ENCODE results near the gene CAMK2G.

DNA sequence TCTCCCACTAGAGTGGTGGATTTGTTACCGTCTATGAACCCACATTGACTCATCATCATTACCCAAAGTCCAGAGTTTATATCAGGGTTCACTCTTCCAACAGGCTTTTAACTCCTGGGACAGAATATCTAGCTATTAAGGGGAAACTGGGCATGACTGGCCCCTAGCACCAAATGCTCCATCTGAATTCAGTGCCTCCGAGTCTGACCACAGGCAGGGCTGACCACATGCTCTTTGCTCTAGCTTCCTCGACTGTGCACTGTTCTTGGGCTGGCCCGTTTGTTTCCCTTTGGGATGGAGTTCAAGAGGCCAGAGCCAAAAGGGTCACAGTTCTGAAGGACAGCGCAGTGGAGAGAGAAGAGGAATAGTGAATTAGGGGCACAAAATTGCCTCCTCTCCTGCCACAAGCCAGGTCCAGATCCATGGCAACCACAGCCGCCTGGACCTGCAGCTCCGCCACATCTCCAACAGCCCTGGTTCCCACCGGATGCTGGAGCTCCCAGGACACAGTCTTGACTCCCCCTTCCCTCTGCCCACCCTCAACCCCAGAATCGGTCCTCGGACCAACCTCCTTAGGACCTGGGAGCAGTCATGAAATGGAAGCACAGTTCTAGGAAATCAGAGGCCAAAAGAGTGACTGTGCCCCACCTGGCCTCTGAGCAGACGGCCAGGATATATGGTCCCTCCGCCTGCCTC, 16.2 kb downstream of the CAMK2G start:
- TF ChIP-seq, protein P1, sequence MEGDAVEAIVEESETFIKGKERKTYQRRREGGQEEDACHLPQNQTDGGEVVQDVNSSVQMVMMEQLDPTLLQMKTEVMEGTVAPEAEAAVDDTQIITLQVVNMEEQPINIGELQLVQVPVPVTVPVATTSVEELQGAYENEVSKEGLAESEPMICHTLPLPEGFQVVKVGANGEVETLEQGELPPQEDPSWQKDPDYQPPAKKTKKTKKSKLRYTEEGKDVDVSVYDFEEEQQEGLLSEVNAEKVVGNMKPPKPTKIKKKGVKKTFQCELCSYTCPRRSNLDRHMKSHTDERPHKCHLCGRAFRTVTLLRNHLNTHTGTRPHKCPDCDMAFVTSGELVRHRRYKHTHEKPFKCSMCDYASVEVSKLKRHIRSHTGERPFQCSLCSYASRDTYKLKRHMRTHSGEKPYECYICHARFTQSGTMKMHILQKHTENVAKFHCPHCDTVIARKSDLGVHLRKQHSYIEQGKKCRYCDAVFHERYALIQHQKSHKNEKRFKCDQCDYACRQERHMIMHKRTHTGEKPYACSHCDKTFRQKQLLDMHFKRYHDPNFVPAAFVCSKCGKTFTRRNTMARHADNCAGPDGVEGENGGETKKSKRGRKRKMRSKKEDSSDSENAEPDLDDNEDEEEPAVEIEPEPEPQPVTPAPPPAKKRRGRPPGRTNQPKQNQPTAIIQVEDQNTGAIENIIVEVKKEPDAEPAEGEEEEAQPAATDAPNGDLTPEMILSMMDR (IDR thresholded peaks at IDR 0.05): no peak
- TF ChIP-seq, protein P2, sequence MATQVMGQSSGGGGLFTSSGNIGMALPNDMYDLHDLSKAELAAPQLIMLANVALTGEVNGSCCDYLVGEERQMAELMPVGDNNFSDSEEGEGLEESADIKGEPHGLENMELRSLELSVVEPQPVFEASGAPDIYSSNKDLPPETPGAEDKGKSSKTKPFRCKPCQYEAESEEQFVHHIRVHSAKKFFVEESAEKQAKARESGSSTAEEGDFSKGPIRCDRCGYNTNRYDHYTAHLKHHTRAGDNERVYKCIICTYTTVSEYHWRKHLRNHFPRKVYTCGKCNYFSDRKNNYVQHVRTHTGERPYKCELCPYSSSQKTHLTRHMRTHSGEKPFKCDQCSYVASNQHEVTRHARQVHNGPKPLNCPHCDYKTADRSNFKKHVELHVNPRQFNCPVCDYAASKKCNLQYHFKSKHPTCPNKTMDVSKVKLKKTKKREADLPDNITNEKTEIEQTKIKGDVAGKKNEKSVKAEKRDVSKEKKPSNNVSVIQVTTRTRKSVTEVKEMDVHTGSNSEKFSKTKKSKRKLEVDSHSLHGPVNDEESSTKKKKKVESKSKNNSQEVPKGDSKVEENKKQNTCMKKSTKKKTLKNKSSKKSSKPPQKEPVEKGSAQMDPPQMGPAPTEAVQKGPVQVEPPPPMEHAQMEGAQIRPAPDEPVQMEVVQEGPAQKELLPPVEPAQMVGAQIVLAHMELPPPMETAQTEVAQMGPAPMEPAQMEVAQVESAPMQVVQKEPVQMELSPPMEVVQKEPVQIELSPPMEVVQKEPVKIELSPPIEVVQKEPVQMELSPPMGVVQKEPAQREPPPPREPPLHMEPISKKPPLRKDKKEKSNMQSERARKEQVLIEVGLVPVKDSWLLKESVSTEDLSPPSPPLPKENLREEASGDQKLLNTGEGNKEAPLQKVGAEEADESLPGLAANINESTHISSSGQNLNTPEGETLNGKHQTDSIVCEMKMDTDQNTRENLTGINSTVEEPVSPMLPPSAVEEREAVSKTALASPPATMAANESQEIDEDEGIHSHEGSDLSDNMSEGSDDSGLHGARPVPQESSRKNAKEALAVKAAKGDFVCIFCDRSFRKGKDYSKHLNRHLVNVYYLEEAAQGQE (IDR thresholded peaks at IDR 0.05; ENCODE audit: insufficient read depth in 1 of 2, low read depth in 2 of 2, low read length in 1 of 2): no peak
- TF ChIP-seq SIN3A (IDR thresholded peaks at IDR 0.05; ENCODE audit: borderline replicate concordance, insufficient read depth, low read depth, low read length): no peak

Data from Panc1 (cell line).